NCI-H2196 treated with DMSO at 0.1 percent for 48 hours (cell line): ENCODE measurements around the gene BACE2.

Source experiments
- DNase-seq: peaks from one replicate; lab custom pipeline; 2025; ENCODE audit not compliant: unreplicated experiment; lab: John Stamatoyannopoulos, UW

Gene BACE2

GRCh38 chr21:41167348-41168342 is at the start of gene BACE2:
BACE2 (plus strand) TSS chr21:41168160; CDS start chr21:41168264, 104 bp downstream.
- DNase-seq, result peak; percentile 71

GRCh38 chr21:41119901-41120300 is 48.1 kb upstream of the BACE2 start:
- DNase-seq, result no peak

GRCh38 chr21:41120997-41121396 is 47.0 kb upstream of the BACE2 start:
- DNase-seq, result no peak

GRCh38 chr21:41121785-41122415 is 46.1 kb upstream of the BACE2 start:
- peak; percentile 57 for DNase-seq

- DNase-seq, result no peak
Observed at GRCh38 chr21:41124641-41125201, 43.2 kb upstream of the BACE2 start.

GRCh38 chr21:41128981-41129380 is 39.0 kb upstream of the BACE2 start:
- no peak for DNase-seq

- DNase-seq, result no peak
Observed at GRCh38 chr21:41130883-41131282, 37.1 kb upstream of the BACE2 start.

- peak; percentile 16 for DNase-seq
Observed at GRCh38 chr21:41133874-41134522, 34.0 kb upstream of the BACE2 start.

GRCh38 chr21:41135746-41136145 is 32.2 kb upstream of the BACE2 start:
- no peak for DNase-seq

GRCh38 chr21:41136286-41136685 is 31.7 kb upstream of the BACE2 start:
- DNase-seq, result no peak

GRCh38 chr21:41137401-41137800 is 30.6 kb upstream of the BACE2 start:
- no peak for DNase-seq

GRCh38 chr21:41137889-41138288 is 30.1 kb upstream of the BACE2 start:
- no peak for DNase-seq

GRCh38 chr21:41138711-41139110 is 29.2 kb upstream of the BACE2 start:
- no peak for DNase-seq

- DNase-seq, result no peak
Observed at GRCh38 chr21:41139275-41139674, 28.7 kb upstream of the BACE2 start.

- DNase-seq, result no peak
Observed at GRCh38 chr21:41139951-41140350, 28.0 kb upstream of the BACE2 start.

GRCh38 chr21:41141031-41141457 is 26.9 kb upstream of the BACE2 start:
- DNase-seq, result no peak

- DNase-seq, result no peak
Observed at GRCh38 chr21:41142051-41142795, 25.7 kb upstream of the BACE2 start.

- DNase-seq, result no peak
Observed at GRCh38 chr21:41143596-41144325, 24.2 kb upstream of the BACE2 start.

- DNase-seq, result no peak
Observed at GRCh38 chr21:41147096-41147978, 20.6 kb upstream of the BACE2 start.
